Measurements from ENCODE around the gene DTX3.
"Not testable (repeated sequence)": the region's sequence is repeated elsewhere in the genome, so short reads cannot be mapped to it uniquely, and the experiment has no call there.

DNA sequence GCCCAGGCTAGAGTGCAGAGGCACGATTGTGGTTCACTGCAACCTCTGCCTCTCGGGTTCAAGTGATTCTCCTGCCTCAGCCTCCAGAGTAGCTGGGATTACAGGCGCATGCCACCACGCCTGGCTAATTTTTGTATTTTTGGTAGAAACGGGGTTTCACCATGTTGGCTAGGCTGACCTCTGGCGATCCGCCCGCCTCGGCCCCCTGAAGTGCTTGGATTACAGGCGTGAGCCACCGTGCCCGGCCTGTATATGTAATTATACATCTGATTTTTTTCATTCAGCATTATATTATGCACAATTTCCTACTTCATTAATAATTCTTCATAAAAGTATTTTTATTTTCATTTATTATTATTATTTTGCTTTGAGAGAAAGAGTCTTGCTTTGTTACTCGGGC is 34.2 kb upstream of the DTX3 start:
- TF ChIP-seq POLR2A (IDR thresholded peaks at IDR 0.05; ENCODE audit: low read length); GATA1 (IDR thresholded peaks at IDR 0.05; ENCODE audit: low read depth, low read length): not testable (repeated sequence)
